COLO668 (cell line): Measurements from ENCODE around the gene TTC23.
"Not testable (repeated sequence)": the region's sequence is repeated elsewhere in the genome, so short reads cannot be mapped to it uniquely, and the experiment has no call there.

ENCODE experiments used
- DNase-seq: peaks from one replicate; lab custom pipeline; 2025; ENCODE audit not compliant: unreplicated experiment; lab: John Stamatoyannopoulos, UW

Gene TTC23

GRCh38 chr15:99201408-99202175 is 47.8 kb downstream of the TTC23 start:
- DNase-seq: no peak

GRCh38 chr15:99197856-99198255 is 51.5 kb downstream of the TTC23 start:
- DNase-seq: no peak

GRCh38 chr15:99192181-99192580 is 57.2 kb downstream of the TTC23 start:
- DNase-seq: not testable (repeated sequence)

- no peak for DNase-seq
Observed at GRCh38 chr15:99187936-99188335, 61.4 kb downstream of the TTC23 start.

DNA sequence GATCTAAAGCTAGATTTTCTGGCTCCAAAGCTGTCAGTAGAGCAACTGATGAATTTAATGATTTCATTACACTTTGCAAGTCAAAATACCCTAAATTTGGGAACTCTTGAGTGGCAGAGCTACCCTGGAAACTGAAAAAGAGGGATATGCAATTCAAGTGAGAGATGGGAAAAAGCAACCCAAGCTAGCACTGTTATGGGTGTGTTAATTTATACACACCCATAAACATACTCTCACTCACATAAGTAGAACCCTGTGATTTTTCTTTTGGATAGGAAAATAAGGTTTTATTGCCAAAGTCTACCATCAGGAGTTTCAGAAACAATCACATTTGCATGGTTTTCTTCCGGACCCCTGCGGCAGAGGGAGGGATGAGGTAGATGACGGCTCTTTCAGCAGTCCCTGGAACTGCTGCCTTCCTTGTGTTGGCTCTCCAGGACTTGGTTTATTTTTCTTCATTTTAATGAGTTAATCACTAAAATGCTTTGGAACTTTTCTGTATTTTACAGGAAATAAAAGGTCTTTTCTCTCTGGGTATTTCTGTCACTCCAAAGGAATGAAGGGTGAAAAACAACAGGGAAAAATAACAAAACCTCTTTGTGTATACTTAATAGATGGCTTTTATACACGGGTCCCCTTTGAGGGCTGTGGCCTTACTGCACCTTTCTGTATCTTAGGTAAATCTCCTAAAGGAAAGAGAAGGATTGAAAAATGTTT is 63.8 kb downstream of the TTC23 start:
- no peak for DNase-seq

- DNase-seq: no peak
Observed at GRCh38 chr15:99182791-99183190, 66.6 kb downstream of the TTC23 start.

- DNase-seq: no peak
Observed at GRCh38 chr15:99181545-99181971, 67.8 kb downstream of the TTC23 start.

DNA sequence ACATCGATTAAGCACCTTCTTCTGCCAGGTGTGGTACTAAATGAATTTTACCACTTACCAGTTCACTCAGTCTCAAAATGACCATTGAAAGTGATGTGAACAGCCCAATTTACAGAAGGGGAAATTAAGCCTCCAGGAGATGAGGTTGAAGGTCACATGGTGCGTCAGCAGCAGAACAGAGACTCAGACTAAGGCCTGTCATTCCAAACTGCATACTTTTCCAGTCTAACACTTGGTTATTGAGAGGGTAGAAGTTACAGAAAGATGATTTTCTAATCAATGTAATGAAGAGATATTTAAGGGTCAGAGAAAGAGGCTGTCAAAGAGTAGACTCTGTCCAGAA is 68.4 kb downstream of the TTC23 start:
- DNase-seq: no peak

- no peak for DNase-seq
Observed at GRCh38 chr15:99180086-99180963, 69.1 kb downstream of the TTC23 start.

DNA sequence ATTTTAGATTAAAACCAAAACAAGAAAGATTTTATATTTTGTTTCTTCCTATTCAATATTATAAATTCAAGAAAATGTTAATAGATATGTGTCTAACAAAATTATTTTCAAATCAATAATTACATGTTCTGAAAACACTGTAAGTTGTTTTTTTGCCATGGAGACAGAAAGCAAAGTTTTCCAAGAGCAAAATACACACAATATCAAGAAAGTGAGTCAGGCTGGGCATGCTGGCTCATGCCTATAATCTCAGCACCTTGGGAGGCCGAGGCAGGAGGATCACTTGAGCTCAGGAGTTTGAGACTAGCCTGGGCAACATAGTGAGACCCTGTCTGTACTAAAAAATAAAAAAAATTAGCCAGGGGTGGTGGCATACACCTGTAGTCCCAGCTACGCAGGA is 71.7 kb downstream of the TTC23 start:
- DNase-seq: no peak

- DNase-seq: no peak
Observed at GRCh38 chr15:99176757-99177156, 72.6 kb downstream of the TTC23 start.

- DNase-seq: no peak
Observed at GRCh38 chr15:99174567-99175395, 74.6 kb downstream of the TTC23 start.

DNA sequence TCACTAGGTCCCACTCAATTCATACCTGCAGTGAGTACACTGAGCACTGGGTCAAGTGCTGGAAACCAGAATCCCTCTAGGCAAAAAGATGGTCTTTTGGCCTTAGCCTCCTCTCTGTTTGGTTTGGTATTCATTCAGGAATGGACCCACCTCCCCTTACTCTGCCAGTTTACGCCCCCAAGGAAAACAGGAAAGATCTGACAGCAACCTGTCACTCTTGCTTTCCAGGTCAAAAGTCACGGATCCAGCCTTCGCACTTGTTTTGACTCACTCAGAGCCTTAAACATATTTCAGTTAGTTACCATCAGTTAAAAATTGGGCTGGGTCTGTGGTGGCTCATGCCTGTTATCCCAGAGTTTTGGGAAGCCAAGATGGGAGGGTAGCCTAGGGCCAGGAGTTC is 76.4 kb downstream of the TTC23 start:
- no peak for DNase-seq

DNA sequence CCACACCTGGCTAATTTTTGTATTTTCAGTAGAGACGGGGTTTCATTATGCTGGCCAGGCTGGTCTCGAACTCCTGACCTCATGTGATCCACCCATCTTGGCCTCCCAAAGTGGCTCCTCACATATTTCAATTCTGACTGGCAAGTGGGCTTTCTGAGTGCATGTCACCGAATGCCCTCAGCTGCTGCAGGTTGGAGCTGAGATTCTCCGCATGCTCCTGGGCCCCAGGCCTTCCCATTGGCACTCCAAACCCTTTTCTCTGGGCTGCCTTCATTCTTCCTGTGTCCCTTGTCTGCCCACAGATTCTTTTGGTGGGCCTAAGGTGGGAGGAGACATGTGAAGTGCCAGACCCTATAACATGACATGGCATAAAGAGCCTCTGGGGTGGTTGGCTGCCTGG is 77.2 kb downstream of the TTC23 start:
- no peak for DNase-seq

- no peak for DNase-seq
Observed at GRCh38 chr15:99170476-99171065, 78.8 kb downstream of the TTC23 start.

DNA sequence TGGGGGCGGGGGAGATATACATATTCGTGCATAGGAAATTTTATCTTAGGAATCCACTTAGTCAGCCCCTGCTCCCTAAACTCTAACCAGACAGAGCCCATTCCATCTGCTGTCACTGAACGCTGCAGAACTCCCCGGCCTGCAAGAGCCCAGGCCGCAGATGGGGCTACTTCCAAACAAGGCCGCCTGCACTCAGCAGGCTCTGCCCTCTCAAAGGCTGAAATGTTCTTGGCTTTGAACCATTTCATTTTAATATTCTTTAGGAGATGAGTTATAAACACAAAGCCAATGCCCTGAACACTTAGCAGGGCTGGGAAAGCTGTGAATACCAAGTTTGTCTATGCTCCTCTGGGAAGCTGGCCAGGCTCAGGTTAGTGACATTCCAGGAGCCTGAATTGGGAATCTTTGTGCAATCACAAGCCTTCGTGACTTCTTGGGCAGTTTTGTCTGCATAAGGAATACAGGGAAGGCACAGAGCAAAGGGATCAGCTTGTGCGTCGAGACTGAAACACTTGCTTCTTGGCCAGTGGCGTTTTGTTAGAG is 79.5 kb downstream of the TTC23 start:
- no peak for DNase-seq

GRCh38 chr15:99168601-99169580 is 80.5 kb downstream of the TTC23 start:
- DNase-seq: no peak

DNA sequence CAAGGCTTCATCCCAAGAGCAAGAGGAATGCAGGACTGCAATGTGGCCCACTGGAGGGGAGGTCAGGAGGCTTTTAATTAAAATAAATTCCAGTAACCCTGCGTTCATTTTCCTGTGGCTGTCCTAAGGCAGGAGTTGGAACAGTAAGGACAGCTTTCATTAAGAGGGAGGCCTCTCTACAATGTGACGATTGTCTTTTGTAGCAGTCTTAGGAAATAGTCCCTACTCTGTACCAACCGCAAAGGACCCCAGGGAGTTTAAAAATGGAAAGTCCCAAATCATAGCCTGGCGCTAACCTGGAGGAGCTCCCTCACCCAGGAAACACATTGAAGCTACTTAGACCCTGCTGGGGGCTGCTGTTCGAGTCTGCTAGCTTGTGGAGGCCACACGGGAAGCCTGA is 81.7 kb downstream of the TTC23 start:
- DNase-seq: no peak

GRCh38 chr15:99167201-99167600 is 82.2 kb downstream of the TTC23 start:
- no peak for DNase-seq
